Posterior cingulate gyrus (tissue), 11 donors: ENCODE measurements around the gene LGALS14.

Source experiments
- DNase-seq, 10 donors: peaks; one replicate each; pipeline versions ENCODE4 v3.0.0 to v3.0.0-alpha.2; 2020 to 2021; ENCODE audit warnings: mixed read lengths in 3 of 10
- intact Hi-C: fragments of 100-400 bp; cut with DNase I; formaldehyde crosslinking; loops from one replicate; pipeline ENCODE4 v1.15.1; 2023

LGALS14 gene

GRCh38 chr19:39740395-39740794, 36.1 kb downstream of the LGALS14 start:
- DNase-seq: no peak
- intact Hi-C loops: no loop called here

- no peak for DNase-seq
- intact Hi-C loops: no loop called here
Observed at GRCh38 chr19:39745643-39746042, 41.4 kb downstream of the LGALS14 start.

DNA sequence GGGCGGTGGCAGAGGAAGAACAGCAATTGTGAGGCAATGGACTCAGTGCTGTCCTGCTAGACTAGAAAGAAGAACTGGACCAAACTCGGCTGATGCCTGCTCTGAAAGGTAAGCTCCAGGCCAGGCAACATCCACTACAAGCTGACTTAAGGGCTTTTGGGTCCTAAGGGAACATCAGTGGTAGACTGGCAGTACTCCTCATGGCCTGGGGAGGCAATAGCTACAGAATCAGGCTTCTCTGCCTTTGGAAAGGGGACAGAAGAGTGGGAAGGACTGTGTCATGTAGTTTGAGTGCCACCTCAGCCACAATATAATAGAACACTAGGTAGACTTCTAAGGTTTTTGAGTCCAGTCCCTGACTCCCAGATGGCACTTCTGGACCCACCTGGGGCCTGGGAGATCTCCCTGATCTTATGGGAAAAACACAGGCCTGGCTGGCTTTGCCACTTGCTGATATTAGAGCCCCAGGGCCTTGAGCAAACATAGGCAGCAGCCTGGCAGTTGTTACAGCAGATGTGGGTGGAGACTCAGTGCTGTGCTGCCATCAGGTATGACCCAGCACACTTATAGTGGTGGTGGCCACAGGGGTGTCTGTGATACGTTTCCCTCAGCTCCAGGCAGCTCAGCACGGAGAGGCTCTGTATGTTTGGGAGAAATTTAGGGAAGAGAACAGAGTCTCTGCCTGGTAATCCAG, 42.7 kb downstream of the LGALS14 start:
- no peak for DNase-seq
- intact Hi-C loops: no loop called here

DNA sequence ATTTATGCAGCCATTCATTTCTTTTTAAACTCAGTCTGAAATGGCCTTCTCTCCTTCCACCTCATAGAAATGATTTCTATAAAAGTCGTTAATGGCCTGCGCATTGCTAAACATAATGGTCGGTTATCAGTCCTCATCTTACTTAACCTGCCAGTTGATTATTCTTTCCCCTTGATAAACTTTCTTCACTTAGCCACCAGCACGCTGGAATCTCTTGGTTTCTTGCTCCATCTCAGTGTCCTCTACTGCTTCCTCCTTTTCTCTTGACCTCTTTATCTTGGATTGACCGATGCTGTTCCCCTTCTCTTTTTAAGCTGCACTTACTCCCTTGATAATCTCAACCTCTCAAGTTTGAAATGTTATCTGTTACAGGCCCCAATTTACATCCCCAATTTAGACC, 45.7 kb downstream of the LGALS14 start:
- no peak for DNase-seq
- intact Hi-C loops: no loop called here

- DNase-seq: no peak
- intact Hi-C loops: no loop called here
Observed at GRCh38 chr19:39752390-39752789, 48.1 kb downstream of the LGALS14 start.

DNA sequence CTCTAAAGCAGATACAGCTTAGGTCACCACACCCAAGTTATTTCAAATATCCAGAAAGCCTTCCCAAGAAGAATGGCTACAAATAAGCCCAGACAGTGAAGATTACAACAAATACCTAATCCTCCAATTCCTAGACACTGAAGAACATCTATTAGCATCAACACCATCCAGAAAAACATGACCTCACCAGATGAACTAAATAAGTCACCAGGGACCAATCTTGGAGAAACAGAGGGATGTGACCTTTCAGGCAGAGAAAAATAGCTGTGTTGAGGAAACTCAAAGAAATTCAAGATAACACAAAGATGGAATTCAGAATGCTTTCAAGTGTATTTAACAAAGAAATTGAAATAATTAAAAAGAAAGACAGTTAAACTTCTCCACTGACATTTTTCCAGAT, 48.5 kb downstream of the LGALS14 start:
- no peak for DNase-seq
- intact Hi-C loops: no loop called here

DNA sequence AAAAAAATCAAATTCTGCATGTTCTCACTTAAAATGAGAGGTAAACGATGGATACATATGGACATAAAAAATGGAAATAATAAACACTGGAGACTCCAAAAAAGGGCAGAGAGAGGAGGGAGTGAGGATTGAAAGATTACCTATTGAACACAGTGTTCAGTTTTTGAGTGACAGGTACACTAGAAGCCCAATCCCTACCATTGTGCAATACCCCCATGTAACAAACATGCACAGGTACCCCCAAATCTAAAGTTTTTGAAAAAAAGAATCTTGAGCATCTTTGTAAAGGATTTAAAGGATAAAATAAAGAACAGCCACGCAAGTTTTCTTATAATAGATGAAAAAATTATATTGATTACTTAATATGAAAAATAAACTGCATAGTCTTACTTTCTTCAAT, 50.3 kb downstream of the LGALS14 start:
- intact Hi-C loops: no loop called here
- no peak for DNase-seq

GRCh38 chr19:39754971-39755370, 50.7 kb downstream of the LGALS14 start:
- intact Hi-C loops: no loop called here
- no peak for DNase-seq
